Measurements from ENCODE around the gene LPO. TPM values are rescaled to one million over a fixed set of nuclear protein-coding genes. Genes with fewer than 3 reads are reported as not detected.

The LPO gene
- polyA plus RNA-seq, 4 donors, result 0.06 to 0.29 (median 0.26) TPM; not detected in 1

DNA sequence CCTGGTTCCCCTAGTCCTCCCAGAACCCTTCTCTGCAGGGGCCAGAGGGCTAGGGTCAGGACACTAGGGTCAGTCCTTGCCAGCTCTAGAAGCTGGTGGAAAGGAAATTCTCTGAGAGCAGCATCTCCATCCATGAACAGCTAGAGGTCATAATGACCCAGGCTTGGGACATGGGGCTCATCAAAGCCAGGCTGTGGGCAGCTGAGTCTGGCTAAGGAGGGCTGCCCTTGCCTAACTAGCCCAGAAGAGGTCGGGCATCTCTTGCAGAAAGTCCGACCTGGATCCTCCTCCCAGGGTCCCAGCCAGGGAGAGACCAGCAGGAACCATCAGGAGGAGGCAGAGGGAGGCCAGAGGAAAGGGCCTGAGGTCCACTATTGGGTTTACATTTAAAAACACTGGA is 38.0 kb downstream of the LPO start:
- no peak for DNase-seq (ENCODE audit: low read depth in 4 of 4, low spot score in 3 of 4)

DNA sequence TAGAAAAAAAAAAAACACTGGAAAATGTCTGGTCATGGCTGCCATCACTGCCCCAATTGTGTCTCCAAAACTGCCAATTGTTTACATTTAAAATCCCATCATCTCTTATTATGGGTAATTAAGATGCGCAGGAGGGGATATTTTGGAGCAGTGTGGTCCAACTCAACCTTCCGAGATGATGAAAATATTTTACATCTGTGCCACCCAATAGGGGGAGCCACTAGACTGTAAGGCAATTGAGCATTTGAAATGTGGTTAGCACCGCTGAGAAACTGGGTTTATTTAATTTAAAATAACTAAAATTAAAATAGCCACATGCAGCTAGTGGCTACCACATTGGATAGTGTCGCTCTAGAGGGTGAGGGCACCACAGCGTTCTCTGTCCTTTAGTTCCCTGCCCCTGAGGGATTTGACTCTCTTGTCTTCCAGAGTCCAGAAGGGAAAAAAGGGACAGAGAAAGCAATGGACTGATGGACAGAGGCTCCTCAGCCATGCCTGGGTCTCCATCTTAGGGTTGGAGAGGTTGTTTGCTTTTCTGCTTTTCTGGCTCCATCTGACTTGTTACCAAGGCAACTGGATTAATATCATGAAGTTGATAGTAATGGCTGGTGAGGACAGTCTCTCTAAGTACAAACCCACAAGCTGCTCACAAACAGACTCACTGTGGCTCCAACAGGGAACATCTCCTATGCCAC is 38.9 kb downstream of the LPO start:
- DNase-seq (ENCODE audit: low read depth in 4 of 4, low spot score in 3 of 4), result no peak

DNA sequence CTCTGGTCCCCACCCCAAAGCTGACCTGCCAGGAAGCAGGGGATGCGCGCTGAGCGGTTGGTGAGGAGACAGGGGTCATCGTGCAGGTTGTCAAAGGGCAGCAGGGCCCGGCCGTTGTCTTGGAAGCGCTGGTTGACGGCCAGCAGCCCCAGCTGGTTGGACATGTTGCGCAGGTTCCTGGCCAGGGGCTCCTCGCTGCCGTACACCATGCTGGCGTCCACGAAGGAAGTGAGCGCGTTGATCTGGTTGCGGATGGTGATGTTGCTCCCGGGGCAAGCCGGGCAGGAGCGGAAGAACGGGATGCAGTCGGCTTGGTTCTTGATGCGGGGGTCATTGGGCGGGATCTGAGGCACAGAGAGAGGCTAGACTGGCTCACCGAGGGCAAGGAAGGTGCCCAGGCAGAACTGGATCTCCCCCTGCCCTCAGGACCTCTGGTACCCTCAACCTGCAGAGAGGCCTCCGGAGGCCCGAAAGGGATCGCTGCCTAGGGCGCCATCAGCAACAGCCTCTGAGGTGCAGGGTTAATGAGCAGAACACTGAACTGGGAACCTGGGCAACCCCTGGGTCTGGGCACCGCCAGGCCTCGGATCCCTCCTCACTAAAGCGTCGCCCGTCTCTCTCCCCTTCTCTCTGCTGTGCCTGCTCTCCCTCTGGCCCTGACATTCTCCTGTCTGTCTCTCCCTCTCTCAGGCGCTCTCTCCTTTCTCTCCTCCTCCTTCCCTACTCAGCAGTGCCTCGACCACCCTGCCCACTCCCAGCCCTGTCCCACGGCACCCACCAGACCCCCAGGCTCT is 39.6 kb downstream of the LPO start:
- DNase-seq (ENCODE audit: low read depth in 4 of 4, low spot score in 3 of 4), result no peak

DNA sequence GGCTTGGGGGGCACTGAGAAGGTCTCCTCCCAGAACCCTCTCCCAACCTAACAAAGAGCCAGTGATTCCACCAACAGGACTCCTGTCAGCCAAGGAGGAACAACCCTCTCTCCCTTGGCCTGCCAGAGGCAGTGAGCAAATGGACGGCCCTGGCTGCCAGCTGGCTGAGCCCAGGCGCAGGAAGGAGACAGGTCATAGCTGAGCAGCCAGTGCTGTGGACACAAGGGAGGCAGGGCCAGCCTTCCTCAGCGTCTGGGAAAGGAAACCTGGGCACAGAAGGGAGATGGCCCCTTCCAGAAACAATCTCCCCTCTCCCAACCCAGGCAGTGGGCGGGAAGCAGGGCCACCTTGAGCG is 40.3 kb downstream of the LPO start:
- peak in 2 of 4 donors; percentile 1 to 2 for DNase-seq (ENCODE audit: low read depth in 4 of 4, low spot score in 3 of 4)

- peak; percentile 10 to 36 (median 24) for DNase-seq (ENCODE audit: low read depth in 4 of 4, low spot score in 3 of 4)
These were observed 40.8 kb downstream of the LPO start for GRCh38 chr17:58279016-58279711.

DNA sequence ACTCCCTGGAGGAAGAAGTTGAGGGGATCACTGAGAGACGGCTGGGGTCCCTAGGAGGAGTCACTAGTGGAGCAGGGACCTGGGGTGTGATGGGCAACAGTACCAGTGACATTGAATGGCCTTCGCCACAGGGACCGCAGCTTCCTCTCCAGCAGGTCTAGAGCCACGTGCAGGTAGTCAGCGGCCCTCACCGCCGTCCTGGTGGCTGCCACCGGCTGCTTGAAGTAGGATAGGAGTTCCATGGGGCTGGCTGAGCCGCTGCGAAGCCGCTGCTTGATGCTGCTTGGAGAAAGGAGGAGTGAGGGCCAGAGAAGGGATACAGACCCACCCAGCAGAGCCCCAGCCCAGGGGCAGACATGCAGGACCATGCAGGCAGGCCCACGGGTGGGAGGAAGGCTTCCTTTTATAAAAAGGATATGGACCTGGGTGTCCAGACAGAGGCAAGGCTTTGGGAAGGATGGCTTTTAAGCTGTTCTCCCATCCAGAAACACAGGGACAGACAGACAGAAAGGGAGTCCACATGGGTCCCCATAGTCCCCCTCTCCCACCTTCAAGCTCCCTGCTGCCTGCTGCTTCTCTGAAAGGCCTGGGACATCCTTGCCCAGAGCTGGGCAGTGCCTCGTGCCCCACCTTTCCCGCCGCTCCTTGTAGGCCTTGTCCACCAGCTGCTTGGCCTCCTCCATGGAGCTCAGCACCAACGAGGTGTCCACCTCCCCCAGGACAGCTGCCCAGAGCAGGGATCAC is 41.5 kb downstream of the LPO start:
- DNase-seq (ENCODE audit: low read depth in 4 of 4, low spot score in 3 of 4), result no peak

DNA sequence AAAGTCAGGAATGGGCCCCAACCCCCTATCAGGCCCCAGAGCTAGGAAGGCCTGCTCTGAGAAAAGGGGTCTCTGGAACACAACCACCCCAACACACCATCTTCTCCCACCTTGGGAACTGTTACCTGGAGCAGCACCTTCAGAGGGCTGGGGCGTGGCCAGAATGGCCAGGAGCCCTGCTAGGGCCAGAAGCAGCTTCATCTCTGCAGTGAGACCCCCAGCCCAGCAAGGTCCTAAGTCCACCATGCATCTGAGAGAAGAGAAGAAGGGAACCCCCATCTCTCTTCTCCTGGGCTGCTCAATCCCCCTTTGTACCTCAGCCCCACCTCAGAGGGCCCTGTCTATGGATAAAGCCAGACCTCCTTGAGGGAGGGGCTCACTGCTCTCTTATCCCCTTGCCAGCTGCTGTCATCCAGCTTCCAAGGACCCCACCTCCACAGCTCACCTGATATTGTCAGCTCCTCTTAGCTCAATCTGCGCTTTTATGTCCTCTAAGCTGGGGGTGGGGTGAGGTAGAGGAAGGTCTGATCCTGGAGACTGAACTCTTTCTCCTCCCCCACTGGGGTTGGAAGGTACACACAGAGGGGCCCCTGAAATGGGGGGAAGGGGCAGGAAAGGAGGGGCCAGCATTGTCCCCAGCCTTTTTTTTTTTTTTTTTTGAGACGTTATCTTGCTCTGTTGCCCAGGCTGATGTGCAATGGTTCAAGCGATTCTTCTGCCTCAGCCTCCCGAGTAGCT is 42.3 kb downstream of the LPO start, which contains the start of gene MPO:
Gene MPO, minus strand, starts transcription at position 456 of the 738 bp plus-strand sequence. Its CDS starts 177 bp downstream, at position 279.
- DNase-seq (ENCODE audit: low read depth in 4 of 4, low spot score in 3 of 4), result no peak

DNA sequence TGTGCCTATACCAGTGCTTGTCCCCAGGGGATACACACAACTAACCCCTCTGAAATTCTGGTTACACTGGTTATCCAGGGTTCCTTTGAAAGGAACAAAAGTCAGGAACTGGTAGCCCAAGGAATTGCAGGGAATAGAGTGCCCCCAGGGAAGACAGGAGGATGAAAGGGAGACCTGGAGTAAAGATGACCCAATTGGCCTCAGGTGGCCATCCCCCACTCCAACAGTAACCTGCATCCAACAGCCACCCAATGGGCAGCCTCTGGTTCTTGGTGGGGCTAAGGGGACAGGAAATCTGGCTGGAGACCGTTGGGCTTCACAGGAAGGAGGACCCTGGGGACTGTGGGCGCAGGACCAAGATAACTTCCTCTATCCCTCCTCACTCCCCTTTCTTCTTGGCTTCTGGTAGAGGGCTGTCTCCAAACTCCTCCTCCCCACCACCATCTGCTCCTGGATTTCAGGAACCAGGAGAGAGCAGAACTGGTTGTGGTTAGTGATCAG is 43.2 kb downstream of the LPO start:
- DNase-seq (ENCODE audit: low read depth in 4 of 4, low spot score in 3 of 4), result no peak

GRCh38 chr17:58282442-58282841 is 44.1 kb downstream of the LPO start:
- no peak for DNase-seq (ENCODE audit: low read depth in 4 of 4, low spot score in 3 of 4)

- DNase-seq (ENCODE audit: low read depth in 4 of 4, low spot score in 3 of 4), result no peak
These were observed 45.6 kb downstream of the LPO start for GRCh38 chr17:58283674-58284612.

DNA sequence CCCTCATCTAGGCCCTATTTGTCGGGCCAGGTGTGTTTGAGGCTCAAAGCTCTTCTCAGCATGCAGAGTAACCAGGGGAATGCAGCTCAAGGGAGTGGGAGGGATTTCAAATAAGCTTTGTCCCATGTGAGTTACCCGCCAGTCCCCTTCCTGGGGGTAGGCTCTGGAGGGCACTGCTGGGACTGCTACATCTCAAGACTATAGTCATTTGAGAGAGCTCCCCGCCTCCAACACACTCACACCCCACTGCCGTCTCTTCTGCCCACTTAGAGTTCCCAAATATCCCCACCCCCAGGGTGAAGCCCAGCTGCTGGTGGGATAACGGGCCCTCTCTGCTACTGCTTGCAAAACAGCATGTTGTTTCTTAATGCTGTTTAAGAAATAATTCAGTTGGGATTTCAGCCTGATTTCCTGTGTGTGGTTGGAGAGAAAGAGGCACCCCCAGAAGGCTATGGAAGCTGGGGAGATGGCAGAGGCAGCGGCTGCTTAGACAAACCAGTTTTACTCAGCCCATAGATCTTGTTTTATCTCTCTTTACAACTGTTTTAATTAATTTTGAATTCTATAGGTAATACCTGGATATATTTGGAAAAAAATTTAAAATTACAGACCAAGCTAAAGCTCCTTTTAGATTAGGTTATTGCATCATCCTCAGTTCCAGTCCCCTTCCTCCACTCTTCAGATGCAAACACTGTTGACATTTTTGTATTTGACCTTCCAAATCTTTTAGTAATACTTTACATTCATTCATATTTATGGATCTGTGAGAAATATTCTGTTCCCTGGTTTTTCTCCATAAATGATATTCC is 46.4 kb downstream of the LPO start:
- no peak for DNase-seq (ENCODE audit: low read depth in 4 of 4, low spot score in 3 of 4)

DNA sequence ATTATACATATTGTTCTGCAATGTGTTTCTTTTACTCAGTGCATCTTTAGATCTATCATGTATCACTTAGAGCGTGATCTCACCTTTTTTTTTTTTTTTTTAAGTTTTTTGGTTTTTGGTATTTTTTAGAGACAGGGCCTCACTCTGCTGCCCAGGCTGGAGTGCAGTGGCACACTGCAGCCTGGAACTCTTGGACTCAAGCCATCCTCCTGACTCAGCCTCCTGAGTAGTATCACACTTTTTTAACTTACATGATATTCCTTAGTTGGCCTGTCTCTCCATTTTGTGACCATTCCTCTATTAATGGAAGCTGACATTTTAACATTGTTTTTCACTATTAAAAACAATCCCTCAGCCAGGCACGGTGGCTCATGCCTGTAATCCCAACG is 47.0 kb downstream of the LPO start:
- no peak for DNase-seq (ENCODE audit: low read depth in 4 of 4, low spot score in 3 of 4)

GRCh38 chr17:58289869-58290268 is 51.5 kb downstream of the LPO start:
- DNase-seq (ENCODE audit: low read depth in 4 of 4, low spot score in 3 of 4), result no peak

- no peak for DNase-seq (ENCODE audit: low read depth in 4 of 4, low spot score in 3 of 4)
These were observed 52.9 kb downstream of the LPO start for GRCh38 chr17:58291246-58291645.

- no peak for DNase-seq (ENCODE audit: low read depth in 4 of 4, low spot score in 3 of 4)
These were observed 55.6 kb downstream of the LPO start for GRCh38 chr17:58294034-58294433.

DNA sequence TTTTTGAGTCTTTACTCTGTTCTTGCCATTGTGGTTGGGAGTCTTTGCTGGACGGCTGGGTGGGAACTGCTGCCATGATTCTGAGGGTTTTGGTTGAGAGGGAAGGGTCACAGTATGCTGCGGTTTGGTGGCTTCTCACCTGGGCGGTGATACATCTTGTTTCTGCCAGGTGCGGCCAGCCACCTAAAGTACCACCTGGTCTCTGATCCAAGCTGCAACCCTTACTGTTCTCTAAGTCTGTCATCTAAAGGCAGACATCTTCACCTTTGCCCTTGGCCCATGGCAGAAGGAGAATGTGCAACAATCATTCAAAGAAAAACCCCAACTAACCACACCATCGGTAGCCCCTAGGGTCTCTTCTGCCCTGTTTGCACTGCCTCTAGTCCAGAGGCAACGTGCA is 62.0 kb downstream of the LPO start:
- no peak for DNase-seq (ENCODE audit: low read depth in 4 of 4, low spot score in 3 of 4)

DNA sequence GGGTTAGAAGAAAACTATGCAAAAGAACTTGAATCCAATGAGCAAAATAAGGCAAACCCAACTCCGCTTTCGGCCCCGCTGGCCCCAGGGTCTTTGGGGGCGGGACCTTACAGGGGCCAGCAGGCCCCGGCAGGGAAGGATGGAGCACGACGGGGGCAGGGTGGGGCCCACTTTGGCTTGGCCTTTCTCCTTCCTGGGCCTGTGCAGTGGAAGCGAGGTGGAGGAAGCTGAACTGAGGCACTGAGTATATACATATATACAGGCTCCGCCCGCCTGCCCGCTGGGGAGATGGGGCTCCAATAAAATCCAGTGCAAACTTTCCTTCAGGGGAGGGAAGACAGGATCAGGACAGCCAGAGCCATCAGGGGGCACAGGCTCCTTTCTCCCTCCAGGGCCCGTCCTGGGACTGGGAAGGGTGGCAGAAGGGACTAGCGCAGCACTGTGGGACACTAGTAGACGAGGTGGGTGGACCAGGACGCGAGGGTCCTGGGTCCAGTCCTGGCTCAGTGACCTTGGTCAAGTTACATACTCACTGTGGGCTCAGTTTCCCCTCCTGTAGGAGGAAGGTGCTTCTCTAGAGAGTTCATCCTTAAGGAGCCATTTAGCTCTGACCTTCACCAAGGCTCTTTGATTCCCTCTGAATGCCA is 63.2 kb downstream of the LPO start:
- no peak for DNase-seq (ENCODE audit: low read depth in 4 of 4, low spot score in 3 of 4)
